HCT116 (cell line): ENCODE results near the gene SHISAL1. TPM values are rescaled to one million over a fixed set of nuclear protein-coding genes. Genes with fewer than 3 reads are reported as not detected.

Experiments
- ATAC-seq: fragments of 200-7000 bp; cut with Tn5 transposase; 2 replicates; pipeline ENCODE4 v1.9.1; 2020; ENCODE audit warnings: mild to moderate bottlenecking, moderate library complexity
- BruUV-seq: library from RNA; stranded (reverse); fragments of 400-500 nt; replicated peaks from 2 replicates; lab custom pipeline; 2021; lab: Mats Ljungman, UMichigan
- CTCF ChIA-PET: fragments of 300-600 bp; sonication (Branson Sonifier 250); formaldehyde crosslinking; loops from one replicate; lab custom pipeline; 2021; ENCODE audit warnings: antibody characterized with exemption; lab: Charles Lee
- POLR2A ChIA-PET: fragments of 300-600, 350-600 bp; sonication (Branson Sonifier 250); formaldehyde crosslinking; loops from one replicate; lab custom pipeline; 2021; ENCODE audit warnings: antibody characterized with exemption; lab: Charles Lee
- RAD21 ChIA-PET, 2 experiments: fragments of 300-600 bp; sonication (Branson Sonifier 250); formaldehyde crosslinking; loops; one replicate each; lab custom pipeline; 2023; ENCODE audit warnings: low total read pairs in 2 of 2; ENCODE audit not compliant: uncharacterized antibody in 2 of 2, unreplicated experiment in 2 of 2, low non-redundant PET in 1 of 2; lab: Charles Lee
- DNase-seq: peaks from one replicate; pipeline ENCODE4 v3.0.0-alpha.2; 2010; ENCODE audit warnings: low read depth, low spot score
- H2AFZ ChIP-seq: fragments of 200-600 bp; shearing (Covaris generic), sonication (generic); 2 replicates; pipeline ENCODE4 v1.6.1; 2017; ENCODE audit warnings: low read depth, mixed run types, mixed read lengths, antibody characterized with exemption, low read length; ENCODE audit not compliant: poor library complexity, severe bottlenecking
- H3K27ac ChIP-seq: 2 replicates; pipeline ENCODE4 v1.5.1; 2012; ENCODE audit warnings: low read depth, low read length
- H3K27me3 ChIP-seq: fragments of 200-600 bp; sonication (generic); 2 replicates; pipeline ENCODE4 v1.6.1; 2016; ENCODE audit warnings: mixed run types, low read length, mixed read lengths; ENCODE audit not compliant: insufficient read depth
- H3K36me3 ChIP-seq, 2 experiments: fragments of 200-500 bp in 1 of 2; fragments of 200-600 bp in 1 of 2; sonication (Bioruptor generic) in 1 of 2; sonication (generic) in 1 of 2; 2 replicates each; pipeline versions ENCODE4 v1.5.1 to v1.6.1; 2014 to 2016; ENCODE audit warnings: low read length in 2 of 2, inconsistent platforms in 1 of 2, mixed read lengths in 1 of 2, mixed run types in 1 of 2; ENCODE audit not compliant: insufficient read depth in 2 of 2, control insufficient read depth in 1 of 2
- H3K4me1 ChIP-seq, 2 experiments: fragments of 200-600 bp in 1 of 2; sonication (generic) in 1 of 2; 2 replicates each; pipeline versions ENCODE4 v1.5.1 to v1.6.1; 2012 to 2017; ENCODE audit warnings: low read length in 2 of 2, inconsistent platforms in 1 of 2, mild to moderate bottlenecking in 1 of 2, mixed read lengths in 1 of 2, mixed run types in 1 of 2, moderate library complexity in 1 of 2; ENCODE audit not compliant: insufficient read depth in 2 of 2, control insufficient read depth in 1 of 2
- H3K4me2 ChIP-seq: fragments of 200-600 bp; sonication (generic); 2 replicates; pipeline ENCODE4 v1.6.1; 2017; ENCODE audit warnings: mixed run types, low read length, mixed read lengths
- H3K4me3 ChIP-seq, 2 experiments: fragments of 200-600 bp in 1 of 2; sonication (generic) in 1 of 2; replicated peaks in 1 of 2; 2 replicates each; pipeline ENCODE4 v1.5.1; 2011 to 2016; ENCODE audit warnings: low read length in 2 of 2, control low read depth in 1 of 2, low read depth in 1 of 2, mild to moderate bottlenecking in 1 of 2, mixed read lengths in 1 of 2, mixed run types in 1 of 2
- H3K79me2 ChIP-seq: fragments of 200-600 bp; sonication (generic); 2 replicates; pipeline ENCODE4 v1.6.1; 2017; ENCODE audit warnings: mild to moderate bottlenecking, mixed run types, low read length, moderate library complexity, mixed read lengths; ENCODE audit not compliant: insufficient read depth
- H3K9ac ChIP-seq: fragments of 200-600 bp; sonication (generic); 2 replicates; pipeline ENCODE4 v1.6.1; 2016; ENCODE audit warnings: low read length, mixed read lengths
- H3K9me2 ChIP-seq: fragments of 200-600 bp; sonication (generic), shearing (Covaris generic); 2 replicates; pipeline ENCODE4 v1.6.1; 2017; ENCODE audit warnings: mixed run types, mild to moderate bottlenecking, moderate library complexity; ENCODE audit not compliant: insufficient read depth
- H3K9me3 ChIP-seq, 2 experiments: fragments of 200-500 bp in 1 of 2; fragments of 200-600 bp in 1 of 2; sonication (Bioruptor generic) in 1 of 2; sonication (generic) in 1 of 2; 2 replicates each; pipeline ENCODE4 v1.6.1; 2014 to 2017; ENCODE audit warnings: low read length in 2 of 2, mixed read lengths in 2 of 2, inconsistent platforms in 1 of 2, low read depth in 1 of 2, mild to moderate bottlenecking in 1 of 2, mixed run types in 1 of 2, moderate library complexity in 1 of 2; ENCODE audit not compliant: control insufficient read depth in 1 of 2, insufficient read depth in 1 of 2
- H4K20me1 ChIP-seq: fragments of 200-600 bp; sonication (generic), shearing (Covaris generic); 2 replicates; pipeline ENCODE4 v1.6.1; 2017; ENCODE audit warnings: mixed run types, mild to moderate bottlenecking, moderate library complexity; ENCODE audit not compliant: insufficient read depth
- CBX3 ChIP-seq: IDR thresholded peaks from 2 replicates; pipeline ENCODE4 v1.6.1; 2012; ENCODE audit warnings: low read depth
- CTCF ChIP-seq, 3 experiments: fragments of 200-600 bp in 1 of 3; sonication (generic) in 1 of 3; IDR thresholded peaks in 2 of 3; conservative IDR thresholded peaks in 1 of 3; 2 replicates each; pipeline ENCODE4 v1.5.1; 2012 to 2017; ENCODE audit warnings: low read depth in 2 of 3, low read length in 2 of 3, antibody characterized with exemption in 1 of 3, borderline replicate concordance in 1 of 3, control low read depth in 1 of 3, mild to moderate bottlenecking in 1 of 3, mixed read lengths in 1 of 3, mixed run types in 1 of 3, moderate library complexity in 1 of 3; ENCODE audit not compliant: insufficient read depth in 1 of 3
- EZH2 ChIP-seq: fragments of 200-600 bp; sonication (generic); IDR thresholded peaks from 2 replicates; pipeline ENCODE4 v1.6.1; 2017; ENCODE audit warnings: antibody characterized with exemption, mixed run types
- EZH2phosphoT487 ChIP-seq: fragments of 200-600 bp; IDR thresholded peaks from 2 replicates; pipeline ENCODE4 v1.6.1; 2018; ENCODE audit warnings: antibody characterized with exemption, borderline replicate concordance
- FOSL1 ChIP-seq: IDR thresholded peaks from 2 replicates; pipeline ENCODE4 v1.6.1; 2012; ENCODE audit warnings: low read depth
- JUND ChIP-seq: IDR thresholded peaks from 2 replicates; pipeline ENCODE4 v1.6.1; 2012
- MAX ChIP-seq: IDR thresholded peaks from 2 replicates; pipeline ENCODE4 v1.6.1; 2012
- POLR2AphosphoS5 ChIP-seq: IDR thresholded peaks from 2 replicates; pipeline ENCODE4 v1.6.1; 2011; ENCODE audit warnings: mild to moderate bottlenecking, low read depth, low read length, moderate library complexity
- RAD21 ChIP-seq: IDR thresholded peaks from 2 replicates; pipeline ENCODE4 v1.6.1; 2012; ENCODE audit warnings: low read depth, mild to moderate bottlenecking
- REST ChIP-seq: IDR thresholded peaks from 2 replicates; pipeline ENCODE4 v1.6.1; 2012; ENCODE audit warnings: low read depth
- SIN3A ChIP-seq: IDR thresholded peaks from 2 replicates; pipeline ENCODE4 v1.6.1; 2012; ENCODE audit warnings: low read depth
- SP1 ChIP-seq: IDR thresholded peaks from 2 replicates; pipeline ENCODE4 v1.6.1; 2012; ENCODE audit warnings: low read depth
- SRF ChIP-seq: IDR thresholded peaks from 2 replicates; pipeline ENCODE4 v1.6.1; 2012; ENCODE audit warnings: low read depth
- TCF7L2 ChIP-seq: IDR thresholded peaks from 2 replicates; pipeline ENCODE4 v1.7.0; 2011; ENCODE audit warnings: borderline replicate concordance, inconsistent platforms; ENCODE audit not compliant: insufficient read depth, insufficient read length; ENCODE audit errors: extremely low read depth
- YY1 ChIP-seq: IDR thresholded peaks from 2 replicates; pipeline ENCODE4 v1.6.1; 2011; ENCODE audit warnings: low read length, low read depth, moderate library complexity, mild to moderate bottlenecking; ENCODE audit not compliant: insufficient replicate concordance; ENCODE audit errors: extremely low read depth
- ZFX ChIP-seq: fragments of 450-650 bp; IDR thresholded peaks from 2 replicates; pipeline ENCODE4 v1.6.1; 2017
- ZNF274 ChIP-seq: fragments of 200-500 bp; sonication (Bioruptor generic); IDR thresholded peaks from 2 replicates; pipeline ENCODE4 v1.6.1; 2014; ENCODE audit warnings: mild to moderate bottlenecking, low read depth, low read length, inconsistent platforms
- intact Hi-C: fragments of 100-400 bp; cut with micrococcal nuclease; formaldehyde crosslinking; loops from 2 replicates; pipeline ENCODE4 v1.10.0; 2022
- total RNA-seq: library from RNA; stranded (reverse); gene quantifications from one replicate; pipeline ENCODE4 v1.2.1, GENCODE V29; 2021; ENCODE audit not compliant: unreplicated experiment
- TF ChIP-seq, protein P1 (sequence below): IDR thresholded peaks from 2 replicates; pipeline ENCODE4 v1.6.1; 2011; ENCODE audit warnings: mild to moderate bottlenecking, low read length, moderate library complexity; ENCODE audit not compliant: insufficient replicate concordance; ENCODE audit errors: extremely low read depth

Gene SHISAL1
- total RNA-seq, 1 experiment from 2014 or later = not detected

- ChIA-PET POLR2A (no interaction called here), RAD21 (no interaction called here), CTCF (no interaction called here)
- Histone ChIP-seq H3K4me3 (no peak overlapping the region), H3K9me3 (no peaks in the 10 kb centered on the region), H3K27me3 (peaks cover 12% of the 10 kb centered on the region; the same call in 1 of the 2 replicates), H3K4me1 (peaks cover 0 to 2% of the 10 kb centered on the region in 2 experiments; a peak in 2 of 4 replicates), H3K36me3 (no peaks in the 10 kb centered on the region), H2AFZ (no peak overlapping the region), H3K27ac (no peak overlapping the region), H3K9ac (no peak overlapping the region), H3K9me2 (no peaks in the 10 kb centered on the region), H4K20me1 (no peaks in the 10 kb centered on the region), H3K79me2 (no peaks in the 10 kb centered on the region), H3K4me2 (no peak overlapping the region)
- DNase-seq = no peak
- TF ChIP-seq, protein P1, sequence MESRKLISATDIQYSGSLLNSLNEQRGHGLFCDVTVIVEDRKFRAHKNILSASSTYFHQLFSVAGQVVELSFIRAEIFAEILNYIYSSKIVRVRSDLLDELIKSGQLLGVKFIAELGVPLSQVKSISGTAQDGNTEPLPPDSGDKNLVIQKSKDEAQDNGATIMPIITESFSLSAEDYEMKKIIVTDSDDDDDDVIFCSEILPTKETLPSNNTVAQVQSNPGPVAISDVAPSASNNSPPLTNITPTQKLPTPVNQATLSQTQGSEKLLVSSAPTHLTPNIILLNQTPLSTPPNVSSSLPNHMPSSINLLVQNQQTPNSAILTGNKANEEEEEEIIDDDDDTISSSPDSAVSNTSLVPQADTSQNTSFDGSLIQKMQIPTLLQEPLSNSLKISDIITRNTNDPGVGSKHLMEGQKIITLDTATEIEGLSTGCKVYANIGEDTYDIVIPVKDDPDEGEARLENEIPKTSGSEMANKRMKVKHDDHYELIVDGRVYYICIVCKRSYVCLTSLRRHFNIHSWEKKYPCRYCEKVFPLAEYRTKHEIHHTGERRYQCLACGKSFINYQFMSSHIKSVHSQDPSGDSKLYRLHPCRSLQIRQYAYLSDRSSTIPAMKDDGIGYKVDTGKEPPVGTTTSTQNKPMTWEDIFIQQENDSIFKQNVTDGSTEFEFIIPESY = no peak
- TF ChIP-seq TCF7L2 (no peak), EZH2phosphoT487 (no peak), SRF (no peak), CTCF (IDR thresholded peaks at IDR 0.05 in 2 of 3, conservative IDR thresholded peaks at IDR 0.05 in 1 of 3; ENCODE audit: borderline replicate concordance in 1 of 3, insufficient read depth in 1 of 3, low read depth in 2 of 3, low read length in 2 of 3) (no peak), CBX3 (no peak), FOSL1 (no peak), JUND (no peak), SP1 (no peak), ZNF274 (no peak), RAD21 (no peak), YY1 (no peak), ZFX (no peak), POLR2AphosphoS5 (no peak), SIN3A (no peak), MAX (no peak), EZH2 (no peak), REST (no peak)
- no TSS peak for BruUV-seq
- no peak for ATAC-seq
- intact Hi-C loops = no loop called here
Measured at GRCh38 chr22:44286646-44287045, 26.1 kb downstream of the SHISAL1 start.
